LNCAP (cell line): ENCODE measurements around the gene PXDC1.

ENCODE experiments used
- CTCF ChIP-seq: fragments of 450-650 bp; IDR thresholded peaks from 2 replicates; pipeline ENCODE4 v1.5.1; 2017; ENCODE audit warnings: mild to moderate bottlenecking

Gene PXDC1

GRCh38 chr6:3779574-3779849 is 28.0 kb upstream of the PXDC1 start:
- no peak for TF ChIP-seq CTCF

GRCh38 chr6:3778701-3779573 is 27.4 kb upstream of the PXDC1 start:
- no peak for TF ChIP-seq CTCF

GRCh38 chr6:3777730-3778461 is 26.4 kb upstream of the PXDC1 start:
- TF ChIP-seq CTCF, result no peak

GRCh38 chr6:3776881-3777507 is 25.5 kb upstream of the PXDC1 start:
- TF ChIP-seq CTCF, result no peak

GRCh38 chr6:3775847-3776246 is 24.3 kb upstream of the PXDC1 start:
- no peak for TF ChIP-seq CTCF

GRCh38 chr6:3775386-3775785 is 23.9 kb upstream of the PXDC1 start:
- TF ChIP-seq CTCF, result no peak

GRCh38 chr6:3773678-3774298 is 22.3 kb upstream of the PXDC1 start:
- no peak for TF ChIP-seq CTCF
